Glutamatergic neuron (in vitro differentiated cells): ENCODE data around the gene SMIM30. TPM values are rescaled to one million over a fixed set of nuclear protein-coding genes. Genes with fewer than 3 reads are reported as not detected.

Experiments
- DNase-seq: peaks from one replicate; pipeline ENCODE4 v3.0.0; 2022
- H3K27ac Mint-ChIP-seq: one replicate; pipeline ENCODE4 v1.8.0; 2020; ENCODE audit warnings: mild to moderate bottlenecking, mixed read lengths, inconsistent platforms; ENCODE audit not compliant: unreplicated experiment
- H3K27me3 Mint-ChIP-seq: one replicate; pipeline ENCODE4 v1.8.0; 2020; ENCODE audit warnings: mild to moderate bottlenecking, moderate library complexity, mixed read lengths, inconsistent platforms; ENCODE audit not compliant: unreplicated experiment
- H3K36me3 Mint-ChIP-seq: one replicate; pipeline ENCODE4 v1.8.0; 2020; ENCODE audit warnings: mild to moderate bottlenecking, mixed read lengths, inconsistent platforms; ENCODE audit not compliant: unreplicated experiment
- H3K4me1 Mint-ChIP-seq: one replicate; pipeline ENCODE4 v1.8.0; 2020; ENCODE audit warnings: mild to moderate bottlenecking, low read depth, mixed read lengths, inconsistent platforms; ENCODE audit not compliant: unreplicated experiment
- H3K4me3 Mint-ChIP-seq: one replicate; pipeline ENCODE4 v1.8.0; 2020; ENCODE audit warnings: mild to moderate bottlenecking, mixed read lengths, inconsistent platforms; ENCODE audit not compliant: unreplicated experiment
- H3K9me3 Mint-ChIP-seq: one replicate; pipeline ENCODE4 v1.8.0; 2020; ENCODE audit warnings: mild to moderate bottlenecking, moderate library complexity, mixed read lengths, inconsistent platforms; ENCODE audit not compliant: unreplicated experiment
- total RNA-seq: library from RNA; stranded (reverse); fragmentation: NEBNext Ultra II Directional; extraction: Animal tissue kit (Norgen Biotek cat#: 25700); gene quantifications from one replicate; pipeline ENCODE4 v1.2.1, GENCODE V29; 2021; ENCODE audit not compliant: unreplicated experiment
- TF ChIP-seq, protein P1 (sequence below): fragments of 200-600 bp; sonication (generic); IDR thresholded peaks from one replicate; pipeline ENCODE4 v1.5.0; 2021; ENCODE audit not compliant: partially characterized antibody, unreplicated experiment

Gene SMIM30
- total RNA-seq, 1 donor from 2014 or later = 16.0 TPM

GRCh38 chr7:113154117-113154516, 35.8 kb upstream of the SMIM30 start:
- no peaks in the 10 kb centered on the region for H3K9me3 Mint-ChIP-seq
- TF ChIP-seq, protein P1, sequence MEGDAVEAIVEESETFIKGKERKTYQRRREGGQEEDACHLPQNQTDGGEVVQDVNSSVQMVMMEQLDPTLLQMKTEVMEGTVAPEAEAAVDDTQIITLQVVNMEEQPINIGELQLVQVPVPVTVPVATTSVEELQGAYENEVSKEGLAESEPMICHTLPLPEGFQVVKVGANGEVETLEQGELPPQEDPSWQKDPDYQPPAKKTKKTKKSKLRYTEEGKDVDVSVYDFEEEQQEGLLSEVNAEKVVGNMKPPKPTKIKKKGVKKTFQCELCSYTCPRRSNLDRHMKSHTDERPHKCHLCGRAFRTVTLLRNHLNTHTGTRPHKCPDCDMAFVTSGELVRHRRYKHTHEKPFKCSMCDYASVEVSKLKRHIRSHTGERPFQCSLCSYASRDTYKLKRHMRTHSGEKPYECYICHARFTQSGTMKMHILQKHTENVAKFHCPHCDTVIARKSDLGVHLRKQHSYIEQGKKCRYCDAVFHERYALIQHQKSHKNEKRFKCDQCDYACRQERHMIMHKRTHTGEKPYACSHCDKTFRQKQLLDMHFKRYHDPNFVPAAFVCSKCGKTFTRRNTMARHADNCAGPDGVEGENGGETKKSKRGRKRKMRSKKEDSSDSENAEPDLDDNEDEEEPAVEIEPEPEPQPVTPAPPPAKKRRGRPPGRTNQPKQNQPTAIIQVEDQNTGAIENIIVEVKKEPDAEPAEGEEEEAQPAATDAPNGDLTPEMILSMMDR = no peak
- no peak overlapping the region for H3K4me3 Mint-ChIP-seq
- H3K27me3 Mint-ChIP-seq = peaks cover 3% of the 10 kb centered on the region
- H3K36me3 Mint-ChIP-seq = no peaks in the 10 kb centered on the region
- DNase-seq = no peak
- H3K4me1 Mint-ChIP-seq = no peaks in the 10 kb centered on the region
- no peak overlapping the region for H3K27ac Mint-ChIP-seq

DNA sequence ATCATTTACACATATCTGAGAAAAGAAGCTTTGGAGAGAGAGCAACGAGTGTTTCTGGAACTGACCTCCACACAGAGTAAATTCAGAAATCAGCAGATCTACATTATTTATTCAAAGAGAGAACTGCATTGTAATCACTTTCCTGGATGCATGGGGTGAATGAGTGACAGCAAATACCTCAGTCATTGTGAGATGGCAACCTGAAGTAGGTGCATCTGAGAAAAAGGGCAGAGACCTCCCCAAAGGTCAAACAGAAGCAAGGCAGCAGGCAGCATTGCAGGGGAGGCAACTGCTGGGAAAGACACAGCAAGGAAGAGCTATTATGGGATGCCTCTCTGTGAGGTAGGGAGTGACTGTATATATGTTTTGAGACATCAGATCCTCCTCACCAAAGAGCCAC, 26.5 kb upstream of the SMIM30 start:
- H3K36me3 Mint-ChIP-seq = no peaks in the 10 kb centered on the region
- no peaks in the 10 kb centered on the region for H3K4me1 Mint-ChIP-seq
- TF ChIP-seq, protein P1 = no peak
- H3K4me3 Mint-ChIP-seq = no peak overlapping the region
- H3K9me3 Mint-ChIP-seq = peaks cover 2% of the 10 kb centered on the region
- DNase-seq = no peak
- no peaks in the 10 kb centered on the region for H3K27me3 Mint-ChIP-seq
- no peak overlapping the region for H3K27ac Mint-ChIP-seq

DNA sequence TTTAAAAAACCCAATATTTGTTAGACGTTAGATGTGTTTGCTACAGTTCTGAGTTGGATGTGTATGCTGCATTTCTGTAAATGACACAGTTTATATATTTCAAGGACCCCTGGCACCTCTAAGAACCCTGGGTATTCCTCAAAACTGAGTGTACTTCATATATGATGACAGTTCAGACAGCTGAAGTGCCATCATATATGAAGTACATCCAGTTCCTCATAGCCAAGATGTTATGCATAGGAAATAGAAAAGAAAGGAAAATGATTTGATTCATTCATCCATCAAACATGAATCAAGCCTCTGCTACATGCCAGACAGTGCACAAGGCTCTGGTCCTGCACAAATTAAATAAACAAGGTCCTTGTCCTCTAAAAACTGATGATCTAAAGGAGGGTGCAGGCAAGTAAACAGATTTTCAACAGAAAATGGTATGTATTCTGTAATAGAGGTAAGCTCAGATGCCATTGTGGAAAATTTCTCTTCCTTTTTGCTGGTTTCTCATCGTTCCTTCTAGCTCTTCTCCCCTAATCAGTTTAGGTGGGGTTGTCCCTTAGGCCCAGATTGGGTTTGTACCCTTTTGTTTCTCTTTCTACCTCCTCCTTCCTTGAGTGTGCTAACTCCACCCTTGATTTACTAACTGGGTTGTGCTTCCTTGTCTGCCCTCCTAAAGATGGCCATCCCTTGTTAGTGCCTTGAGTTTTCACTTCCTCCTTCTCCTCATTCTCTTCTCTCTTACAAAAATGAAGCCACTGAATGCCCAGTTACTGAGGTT, 25.3 kb upstream of the SMIM30 start:
- peaks cover 2% of the 10 kb centered on the region for H3K9me3 Mint-ChIP-seq

GRCh38 chr7:113142385-113143119, 24.2 kb upstream of the SMIM30 start:
- no peak overlapping the region for H3K27ac Mint-ChIP-seq
- TF ChIP-seq, protein P1 = no peak
- H3K9me3 Mint-ChIP-seq = peaks cover 2% of the 10 kb centered on the region
- no peak for DNase-seq
- no peaks in the 10 kb centered on the region for H3K4me1 Mint-ChIP-seq
- H3K27me3 Mint-ChIP-seq = no peaks in the 10 kb centered on the region
- H3K36me3 Mint-ChIP-seq = no peaks in the 10 kb centered on the region
- H3K4me3 Mint-ChIP-seq = no peak overlapping the region

More for the DNA sequence above, 25.3 kb upstream of the SMIM30 start:
- no peaks in the 10 kb centered on the region for H3K4me1 Mint-ChIP-seq
- TF ChIP-seq, protein P1 = no peak
- H3K36me3 Mint-ChIP-seq = no peaks in the 10 kb centered on the region
- no peaks in the 10 kb centered on the region for H3K27me3 Mint-ChIP-seq
- H3K27ac Mint-ChIP-seq = no peak overlapping the region
- no peak for DNase-seq
- no peak overlapping the region for H3K4me3 Mint-ChIP-seq

DNA sequence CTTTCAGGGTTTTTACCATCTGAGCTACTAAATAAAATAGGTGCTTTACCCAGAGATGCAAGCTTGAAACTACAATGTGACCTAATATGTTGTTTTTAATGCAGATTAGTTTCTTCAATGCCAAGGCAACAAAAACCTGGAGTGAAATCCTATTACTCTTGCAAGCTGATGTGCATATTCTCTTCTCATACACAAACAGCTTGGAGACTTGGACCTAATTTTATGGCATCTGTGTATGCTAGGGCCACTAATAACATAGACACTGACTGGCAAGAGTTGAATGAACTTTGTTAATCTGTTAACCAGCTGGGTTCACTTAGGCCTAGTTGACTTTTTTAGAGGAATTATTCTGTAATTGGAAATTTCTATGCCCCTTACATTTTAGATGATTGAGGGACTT, 23.4 kb upstream of the SMIM30 start:
- TF ChIP-seq, protein P1 = no peak

More for the DNA sequence above, 23.4 kb upstream of the SMIM30 start:
- Mint-ChIP-seq H3K4me3 (no peak overlapping the region), H3K27ac (no peak overlapping the region), H3K36me3 (no peaks in the 10 kb centered on the region), H3K4me1 (no peaks in the 10 kb centered on the region), H3K9me3 (peaks cover 2% of the 10 kb centered on the region), H3K27me3 (no peaks in the 10 kb centered on the region)
- DNase-seq = no peak
